ENCODE results near the gene CELF2. TPM values are rescaled to one million over a fixed set of nuclear protein-coding genes. Genes with fewer than 3 reads are reported as not detected.

CELF2 gene
- total RNA-seq, 1 donor from 2014 or later, result 110 TPM

DNA sequence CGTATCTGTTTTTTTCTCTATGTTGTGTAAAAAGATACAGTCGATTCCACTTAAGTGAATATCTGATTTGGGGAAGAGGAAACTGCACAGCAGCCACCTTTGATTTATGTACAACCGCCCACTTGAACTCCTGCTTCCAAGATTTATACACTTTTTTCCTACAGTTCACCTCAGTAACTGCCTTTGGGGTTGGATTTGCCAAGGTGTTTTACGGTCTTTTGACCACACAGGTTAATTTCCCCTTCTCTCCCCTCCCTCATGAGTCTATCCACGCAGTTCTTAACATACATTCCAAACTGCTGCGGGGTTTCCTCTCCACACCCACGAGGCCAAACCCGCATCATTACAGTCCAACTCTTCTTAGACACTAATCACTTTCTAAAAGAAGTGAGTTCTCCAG lies 316.8 kb downstream of the CELF2 start:
- no peak for DNase-seq
- Histone ChIP-seq H3K4me3 (no peak overlapping the region), H3K36me3 (peaks cover 27% of the 10 kb centered on the region), H3K9me3 (no peaks in the 10 kb centered on the region), H3K27me3 (no peaks in the 10 kb centered on the region), H3K4me1 (peaks cover 9% of the 10 kb centered on the region), H3K27ac (no peak overlapping the region)
- TF ChIP-seq, protein P1, sequence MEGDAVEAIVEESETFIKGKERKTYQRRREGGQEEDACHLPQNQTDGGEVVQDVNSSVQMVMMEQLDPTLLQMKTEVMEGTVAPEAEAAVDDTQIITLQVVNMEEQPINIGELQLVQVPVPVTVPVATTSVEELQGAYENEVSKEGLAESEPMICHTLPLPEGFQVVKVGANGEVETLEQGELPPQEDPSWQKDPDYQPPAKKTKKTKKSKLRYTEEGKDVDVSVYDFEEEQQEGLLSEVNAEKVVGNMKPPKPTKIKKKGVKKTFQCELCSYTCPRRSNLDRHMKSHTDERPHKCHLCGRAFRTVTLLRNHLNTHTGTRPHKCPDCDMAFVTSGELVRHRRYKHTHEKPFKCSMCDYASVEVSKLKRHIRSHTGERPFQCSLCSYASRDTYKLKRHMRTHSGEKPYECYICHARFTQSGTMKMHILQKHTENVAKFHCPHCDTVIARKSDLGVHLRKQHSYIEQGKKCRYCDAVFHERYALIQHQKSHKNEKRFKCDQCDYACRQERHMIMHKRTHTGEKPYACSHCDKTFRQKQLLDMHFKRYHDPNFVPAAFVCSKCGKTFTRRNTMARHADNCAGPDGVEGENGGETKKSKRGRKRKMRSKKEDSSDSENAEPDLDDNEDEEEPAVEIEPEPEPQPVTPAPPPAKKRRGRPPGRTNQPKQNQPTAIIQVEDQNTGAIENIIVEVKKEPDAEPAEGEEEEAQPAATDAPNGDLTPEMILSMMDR (IDR thresholded peaks at IDR 0.05), result no peak
- intact Hi-C loops (cut with DNase I), result no loop called here
- no peak for ATAC-seq

DNA sequence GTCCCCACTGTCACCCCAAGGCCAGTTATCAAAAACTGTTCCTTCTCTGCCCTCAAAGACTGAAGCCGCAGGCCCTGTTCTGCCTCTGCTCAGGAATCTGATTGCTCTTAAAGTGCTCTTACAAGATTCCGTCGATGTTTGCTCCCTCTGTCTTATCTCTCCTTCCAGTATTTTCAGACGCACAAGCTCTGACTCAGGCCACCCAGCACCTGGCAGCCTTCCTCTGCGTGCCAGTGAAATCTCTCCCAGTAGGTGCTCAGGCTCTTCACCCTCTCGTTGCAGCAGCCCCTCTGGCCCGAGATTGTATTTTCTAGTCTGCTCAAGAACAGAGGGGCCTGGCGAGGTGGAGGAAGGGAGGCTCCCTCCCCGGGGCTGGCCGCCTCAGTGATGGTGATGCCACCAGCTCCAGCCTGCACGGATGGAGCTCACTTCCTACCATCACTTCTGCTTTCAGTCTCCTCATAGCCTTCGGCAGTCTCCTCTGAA lies 317.5 kb downstream of the CELF2 start:
- Histone ChIP-seq H3K9me3 (no peaks in the 10 kb centered on the region), H3K36me3 (peaks cover 19% of the 10 kb centered on the region), H3K27me3 (no peaks in the 10 kb centered on the region), H3K4me1 (peaks cover 7% of the 10 kb centered on the region), H3K27ac (no peak overlapping the region), H3K4me3 (no peak overlapping the region)
- intact Hi-C loops (cut with DNase I), result no loop called here
- DNase-seq, result peak; percentile 74
- TF ChIP-seq, protein P1 (IDR thresholded peaks at IDR 0.05), result no peak
- peak; percentile 80 for ATAC-seq

DNA sequence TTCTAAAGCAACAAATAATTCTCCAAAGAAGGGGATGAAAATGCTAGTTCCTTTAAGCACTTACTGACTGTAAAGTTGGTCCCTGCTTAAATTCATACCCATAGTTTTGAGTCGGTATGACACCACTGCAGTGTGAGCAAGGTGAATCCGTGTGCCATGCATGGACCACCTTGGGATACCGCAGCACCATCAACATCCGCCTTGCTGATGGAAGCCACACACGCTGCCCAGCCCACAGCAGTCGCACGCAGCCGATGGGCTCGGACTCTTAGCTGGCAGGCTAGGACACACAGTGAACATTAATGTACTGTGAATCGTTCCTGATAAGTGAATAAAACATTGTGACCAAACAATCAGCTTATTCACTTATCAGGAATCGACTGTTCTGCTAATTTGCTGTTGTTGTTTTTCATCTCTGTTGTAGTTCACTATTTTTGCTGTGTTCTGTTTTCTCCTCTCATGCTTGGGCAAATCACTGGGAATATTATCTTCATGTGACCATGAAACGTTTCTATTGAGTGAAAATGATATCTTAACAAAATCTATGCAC lies 318.3 kb downstream of the CELF2 start:
- TF ChIP-seq, protein P1 (IDR thresholded peaks at IDR 0.05), result no peak
- DNase-seq (no peak), ATAC-seq (no peak)
- no peak overlapping the region for H3K27ac ChIP-seq
- no peaks in the 10 kb centered on the region for H3K27me3 ChIP-seq
- H3K9me3 ChIP-seq, result no peaks in the 10 kb centered on the region
- H3K36me3 ChIP-seq, result peaks cover 16% of the 10 kb centered on the region
- intact Hi-C loops (cut with DNase I), result no loop called here
- H3K4me3 ChIP-seq, result no peak overlapping the region
- no peaks in the 10 kb centered on the region for H3K4me1 ChIP-seq

DNA sequence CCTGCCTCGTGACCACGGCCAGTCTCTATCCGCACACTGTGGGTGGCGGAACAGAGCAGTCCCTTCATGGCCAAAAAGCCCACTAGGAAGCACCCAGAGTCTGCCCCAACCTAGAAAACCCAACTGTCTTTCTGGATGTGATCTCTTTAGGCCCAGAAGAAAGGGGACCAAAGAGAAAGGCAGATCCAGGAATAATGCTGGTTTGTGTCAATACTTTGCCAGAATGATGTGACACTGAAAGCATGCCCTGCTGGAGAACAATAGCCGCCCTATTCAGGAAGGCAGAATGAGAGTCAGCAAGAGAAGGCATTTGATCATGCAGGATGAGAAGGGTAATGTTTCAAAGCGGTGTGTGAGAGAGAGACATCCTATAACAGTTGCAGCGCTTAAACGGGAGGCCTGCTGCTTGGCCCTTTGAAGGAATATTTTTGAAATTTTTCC lies 319.1 kb downstream of the CELF2 start:
- H3K36me3 ChIP-seq, result peaks cover 16% of the 10 kb centered on the region
- TF ChIP-seq, protein P1 (IDR thresholded peaks at IDR 0.05), result no peak
- no peak for ATAC-seq

DNA sequence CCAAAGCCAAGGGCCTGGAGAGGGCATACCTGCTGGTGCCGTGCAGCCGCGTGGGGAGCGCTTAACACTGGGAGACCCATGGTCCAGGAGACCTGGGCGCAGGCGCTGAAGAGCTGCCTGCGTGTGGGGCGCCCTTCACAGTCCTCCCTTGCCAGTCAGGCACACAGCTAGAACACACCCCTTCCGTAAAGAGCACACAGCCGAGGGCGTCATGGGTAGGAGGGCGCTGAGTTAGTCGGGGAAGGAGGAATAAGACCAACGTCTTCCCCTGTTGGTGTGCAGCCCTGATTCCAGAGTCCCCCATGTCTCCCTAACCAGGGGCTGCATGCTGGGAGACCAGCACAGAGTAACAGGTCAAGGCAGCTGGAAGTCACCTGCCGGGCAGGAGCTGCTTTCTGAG lies 319.8 kb downstream of the CELF2 start:
- peak; percentile 65 for DNase-seq
- Histone ChIP-seq H3K27ac (no peak overlapping the region), H3K4me3 (no peak overlapping the region), H3K27me3 (no peaks in the 10 kb centered on the region), H3K4me1 (no peaks in the 10 kb centered on the region), H3K36me3 (peaks cover 8% of the 10 kb centered on the region), H3K9me3 (no peaks in the 10 kb centered on the region)
- intact Hi-C loops (cut with DNase I), result no loop called here
- ATAC-seq, result peak; percentile 46
- TF ChIP-seq, protein P1 (IDR thresholded peaks at IDR 0.05), result no peak

More for the DNA sequence above, 319.1 kb downstream of the CELF2 start:
- DNase-seq, result no peak
- no peak overlapping the region for H3K4me3 ChIP-seq
- no peaks in the 10 kb centered on the region for H3K9me3 ChIP-seq
- no peak overlapping the region for H3K27ac ChIP-seq
- intact Hi-C loops (cut with DNase I), result no loop called here
- H3K27me3 ChIP-seq, result no peaks in the 10 kb centered on the region
- H3K4me1 ChIP-seq, result no peaks in the 10 kb centered on the region
